T1000 (cell line): ENCODE measurements around the gene PDZRN3.

Experiments
- DNase-seq: peaks from one replicate; lab custom pipeline; 2025; ENCODE audit warnings: mixed read lengths; lab: John Stamatoyannopoulos, UW

Gene PDZRN3

GRCh38 chr3:73624821-73625665 lies at the start of gene PDZRN3:
TSS of gene PDZRN3 (minus strand) at chr3:73624941.
- peak; percentile 61 for DNase-seq

- no peak for DNase-seq
These were observed 49.5 kb upstream of the PDZRN3 start for GRCh38 chr3:73674280-73674679.

GRCh38 chr3:73669260-73669659 lies 44.5 kb upstream of the PDZRN3 start:
- no peak for DNase-seq

- DNase-seq: no peak
These were observed 43.6 kb upstream of the PDZRN3 start for GRCh38 chr3:73668391-73668790.

- no peak for DNase-seq
These were observed 43.1 kb upstream of the PDZRN3 start for GRCh38 chr3:73667889-73668288.

GRCh38 chr3:73665286-73665685 lies 40.5 kb upstream of the PDZRN3 start:
- no peak for DNase-seq

GRCh38 chr3:73664389-73664788 lies 39.6 kb upstream of the PDZRN3 start:
- DNase-seq: no peak

- DNase-seq: no peak
These were observed 38.8 kb upstream of the PDZRN3 start for GRCh38 chr3:73663495-73663894.

- DNase-seq: no peak
These were observed 36.5 kb upstream of the PDZRN3 start for GRCh38 chr3:73661265-73661664.

- no peak for DNase-seq
These were observed 33.5 kb upstream of the PDZRN3 start for GRCh38 chr3:73658227-73658626.

GRCh38 chr3:73657186-73657585 lies 32.4 kb upstream of the PDZRN3 start:
- no peak for DNase-seq

GRCh38 chr3:73656241-73656890 lies 31.6 kb upstream of the PDZRN3 start:
- DNase-seq: no peak

- no peak for DNase-seq
These were observed 30.5 kb upstream of the PDZRN3 start for GRCh38 chr3:73655197-73655596.

- no peak for DNase-seq
These were observed 29.1 kb upstream of the PDZRN3 start for GRCh38 chr3:73653877-73654276.

- no peak for DNase-seq
These were observed 28.6 kb upstream of the PDZRN3 start for GRCh38 chr3:73653351-73653750.

GRCh38 chr3:73652896-73653295 lies 28.2 kb upstream of the PDZRN3 start:
- DNase-seq: no peak

GRCh38 chr3:73637042-73637441 lies 12.3 kb upstream of the PDZRN3 start:
- DNase-seq: peak; percentile 51

GRCh38 chr3:73635254-73635653 lies 10.5 kb upstream of the PDZRN3 start:
- DNase-seq: no peak

GRCh38 chr3:73633916-73634344 lies 9.2 kb upstream of the PDZRN3 start:
- DNase-seq: no peak

GRCh38 chr3:73633453-73633852 lies 8.7 kb upstream of the PDZRN3 start:
- DNase-seq: no peak

GRCh38 chr3:73626106-73626505 lies 1.4 kb upstream of the PDZRN3 start:
- no peak for DNase-seq

GRCh38 chr3:73624017-73624820 lies 522 bp downstream of the PDZRN3 start:
- DNase-seq: peak; percentile 56

GRCh38 chr3:73623346-73623745 lies 1.4 kb downstream of the PDZRN3 start:
- no peak for DNase-seq
